VCaP (cell line): ENCODE results near the gene TBC1D25.

Experiments used
- H3K27ac ChIP-seq: fragments of 450-650 bp; 2 replicates; pipeline ENCODE4 v1.5.1; 2017
- CTCF ChIP-seq: fragments of 450-650 bp; conservative IDR thresholded peaks from 2 replicates; pipeline ENCODE4 v1.5.1; 2017; ENCODE audit warnings: mild to moderate bottlenecking, moderate library complexity

Gene TBC1D25

GRCh38 chrX:48539345-48540027 is at the start of gene TBC1D25:
TSS of gene TBC1D25 (plus strand) at chrX:48539714. CDS start at chrX:48539798, 84 bp downstream.
- H3K27ac ChIP-seq = peak within 1 kb of the TSS; percentile 42; the same call in 1 of the 2 replicates
- peak; percentile 27 for TF ChIP-seq CTCF

- no peak overlapping the region for H3K27ac ChIP-seq
- no peak for TF ChIP-seq CTCF
Measured at GRCh38 chrX:48489892-48490291, 49.6 kb upstream of the TBC1D25 start.

- H3K27ac ChIP-seq = no peak overlapping the region
- no peak for TF ChIP-seq CTCF
Measured at GRCh38 chrX:48490661-48491060, 48.9 kb upstream of the TBC1D25 start.

- H3K27ac ChIP-seq = no peak overlapping the region
- TF ChIP-seq CTCF = no peak
Measured at GRCh38 chrX:48491809-48492208, 47.7 kb upstream of the TBC1D25 start.

- no peak overlapping the region for H3K27ac ChIP-seq
Measured at GRCh38 chrX:48492293-48492910, 47.1 kb upstream of the TBC1D25 start.

GRCh38 chrX:48493890-48494364 is 45.6 kb upstream of the TBC1D25 start:
- peak; percentile 20; the same call in 1 of the 2 replicates for TF ChIP-seq CTCF
- no peak overlapping the region for H3K27ac ChIP-seq

More at GRCh38 chrX:48492293-48492910, 47.1 kb upstream of the TBC1D25 start:
- TF ChIP-seq CTCF = no peak

GRCh38 chrX:48496660-48497059 is 42.9 kb upstream of the TBC1D25 start:
- no peak overlapping the region for H3K27ac ChIP-seq
- TF ChIP-seq CTCF = no peak
